SU-DHL-6 (cell line): ENCODE results near the gene CTDSPL.
"Not testable (repeated sequence)": the region's sequence is repeated elsewhere in the genome, so short reads cannot be mapped to it uniquely, and the experiment has no call there.

ENCODE experiments used
- H2AFZ ChIP-seq: fragments of 200-600 bp; sonication (generic); 2 replicates; pipeline ENCODE4 v1.6.1; 2014; ENCODE audit warnings: low read depth, mild to moderate bottlenecking, moderate library complexity, mixed read lengths, antibody characterized with exemption, low read length; ENCODE audit not compliant: severe bottlenecking
- H3F3A ChIP-seq: fragments of 200-600 bp; shearing (Covaris generic); 2 replicates; pipeline ENCODE4 v1.6.0; 2016; ENCODE audit warnings: antibody characterized with exemption, mild to moderate bottlenecking; ENCODE audit not compliant: insufficient read depth
- H3K27ac ChIP-seq: fragments of 200-600 bp; sonication (generic); 2 replicates; pipeline ENCODE4 v1.5.1; 2016; ENCODE audit warnings: low read depth, mild to moderate bottlenecking, low read length, moderate library complexity, mixed read lengths
- H3K27me3 ChIP-seq: fragments of 200-600 bp; sonication (generic), shearing (Covaris generic); 2 replicates; pipeline ENCODE4 v1.6.0; 2014; ENCODE audit warnings: mild to moderate bottlenecking, low read length
- H3K36me3 ChIP-seq: fragments of 200-600 bp; sonication (generic); 2 replicates; pipeline ENCODE4 v1.6.1; 2014; ENCODE audit warnings: mild to moderate bottlenecking, low read length, mixed read lengths
- H3K4me2 ChIP-seq: fragments of 300-600, 200-600 bp; shearing (Covaris generic), sonication (generic); 2 replicates; pipeline ENCODE4 v1.6.0; 2014; ENCODE audit warnings: low read length, low read depth, mild to moderate bottlenecking; ENCODE audit not compliant: poor library complexity, severe bottlenecking
- H3K4me3 ChIP-seq: fragments of 200-600 bp; sonication (generic); 2 replicates; pipeline ENCODE4 v1.5.1; 2014; ENCODE audit warnings: antibody characterized with exemption, low read length, mild to moderate bottlenecking, mixed read lengths; ENCODE audit not compliant: insufficient read depth, poor library complexity, severe bottlenecking
- H3K79me2 ChIP-seq: fragments of 200-600 bp; sonication (generic); 2 replicates; pipeline ENCODE4 v1.6.1; 2014; ENCODE audit warnings: mild to moderate bottlenecking, low read length, moderate library complexity; ENCODE audit not compliant: insufficient read depth
- H3K9ac ChIP-seq: fragments of 200-600 bp; sonication (generic); 2 replicates; pipeline ENCODE4 v1.7.0; 2014; ENCODE audit warnings: mild to moderate bottlenecking, low read length
- H3K9me2 ChIP-seq: fragments of 200-600 bp; sonication (generic); replicated peaks from 2 replicates; pipeline ENCODE4 v1.6.1; 2014; ENCODE audit warnings: low read length; ENCODE audit not compliant: insufficient read depth
- H3K9me3 ChIP-seq: fragments of 200-600 bp; sonication (generic); 2 replicates; pipeline ENCODE4 v1.6.1; 2014; ENCODE audit warnings: low read length, mixed read lengths; ENCODE audit not compliant: insufficient read depth
- H4K20me1 ChIP-seq: fragments of 200-600 bp; sonication (generic); 2 replicates; pipeline ENCODE4 v1.6.1; 2014; ENCODE audit warnings: low read depth, mild to moderate bottlenecking, antibody characterized with exemption, low read length, moderate library complexity, mixed read lengths
- EZH2phosphoT487 ChIP-seq: fragments of 200-600 bp; sonication (generic), shearing (Covaris generic); conservative IDR thresholded peaks from 2 replicates; pipeline ENCODE4 v1.6.1; 2018; ENCODE audit warnings: mild to moderate bottlenecking, antibody characterized with exemption, low read length, moderate library complexity, mixed read lengths
- TF ChIP-seq, protein P1 (sequence below): fragments of 200-600 bp; sonication (generic); IDR thresholded peaks from one replicate; pipeline ENCODE4 v1.5.1; 2017; ENCODE audit warnings: antibody characterized with exemption, mild to moderate bottlenecking, low read length, moderate library complexity; ENCODE audit not compliant: insufficient read depth, poor library complexity, severe bottlenecking

The CTDSPL gene

DNA sequence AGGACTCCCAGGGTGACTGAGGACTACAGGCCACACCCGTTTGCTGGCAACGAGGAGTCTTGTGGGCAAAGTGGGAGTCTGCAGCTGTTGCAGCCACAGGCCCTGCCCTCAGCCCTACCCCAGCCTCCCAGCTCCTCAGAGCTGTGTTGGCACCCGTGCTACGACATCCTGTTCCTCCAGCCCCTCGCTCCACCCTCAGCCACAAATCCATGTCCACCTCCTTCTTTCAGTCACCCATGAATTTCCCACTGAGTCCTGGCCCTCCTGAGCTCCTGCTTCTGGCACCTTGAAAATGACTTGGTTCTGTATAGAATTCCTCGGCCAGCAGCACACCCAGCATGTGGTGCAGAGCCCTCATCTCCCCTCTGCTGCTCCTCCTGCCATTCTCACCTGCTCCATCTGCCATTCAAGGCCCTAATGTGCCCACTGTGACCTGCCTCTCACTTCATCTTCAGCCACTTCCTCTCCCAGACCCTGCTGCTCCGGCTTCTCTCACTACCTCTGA lies 108.0 kb downstream of the CTDSPL start:
- Histone ChIP-seq H4K20me1 (no peaks in the 10 kb centered on the region), H3K36me3 (no peaks in the 10 kb centered on the region), H3K4me3 (no peak overlapping the region), H3K9me2 (no peaks in the 10 kb centered on the region), H3K9ac (no peak overlapping the region), H3K4me2 (no peak overlapping the region), H3K79me2 (no peaks in the 10 kb centered on the region), H2AFZ (no peak overlapping the region), H3K27ac (no peak overlapping the region), H3F3A (no peaks in the 10 kb centered on the region), H3K9me3 (no peaks in the 10 kb centered on the region), H3K27me3 (no peaks in the 10 kb centered on the region)
- TF ChIP-seq, protein P1, sequence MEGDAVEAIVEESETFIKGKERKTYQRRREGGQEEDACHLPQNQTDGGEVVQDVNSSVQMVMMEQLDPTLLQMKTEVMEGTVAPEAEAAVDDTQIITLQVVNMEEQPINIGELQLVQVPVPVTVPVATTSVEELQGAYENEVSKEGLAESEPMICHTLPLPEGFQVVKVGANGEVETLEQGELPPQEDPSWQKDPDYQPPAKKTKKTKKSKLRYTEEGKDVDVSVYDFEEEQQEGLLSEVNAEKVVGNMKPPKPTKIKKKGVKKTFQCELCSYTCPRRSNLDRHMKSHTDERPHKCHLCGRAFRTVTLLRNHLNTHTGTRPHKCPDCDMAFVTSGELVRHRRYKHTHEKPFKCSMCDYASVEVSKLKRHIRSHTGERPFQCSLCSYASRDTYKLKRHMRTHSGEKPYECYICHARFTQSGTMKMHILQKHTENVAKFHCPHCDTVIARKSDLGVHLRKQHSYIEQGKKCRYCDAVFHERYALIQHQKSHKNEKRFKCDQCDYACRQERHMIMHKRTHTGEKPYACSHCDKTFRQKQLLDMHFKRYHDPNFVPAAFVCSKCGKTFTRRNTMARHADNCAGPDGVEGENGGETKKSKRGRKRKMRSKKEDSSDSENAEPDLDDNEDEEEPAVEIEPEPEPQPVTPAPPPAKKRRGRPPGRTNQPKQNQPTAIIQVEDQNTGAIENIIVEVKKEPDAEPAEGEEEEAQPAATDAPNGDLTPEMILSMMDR, result no peak
- TF ChIP-seq EZH2phosphoT487, result no peak

DNA sequence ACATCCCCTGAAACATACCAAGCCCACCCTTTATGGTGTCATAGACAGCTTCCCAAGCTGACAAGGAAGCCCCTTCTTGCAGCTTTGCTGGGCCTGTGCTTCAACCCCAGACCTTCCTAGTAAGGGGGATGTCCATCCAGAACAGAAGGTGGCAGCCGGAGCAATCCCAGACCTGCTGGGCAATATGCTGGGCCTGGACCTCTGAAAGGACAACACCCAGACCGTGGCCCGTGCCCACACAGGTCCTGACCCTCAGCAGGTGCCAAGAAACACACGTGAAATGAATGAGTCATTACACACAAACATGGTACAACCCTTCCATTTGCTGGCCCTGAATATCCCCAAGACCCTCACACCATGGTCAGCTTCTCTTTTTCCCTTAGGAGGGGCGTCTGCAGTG lies 109.1 kb downstream of the CTDSPL start:
- TF ChIP-seq, protein P1, result no peak
- no peak for TF ChIP-seq EZH2phosphoT487
- no peaks in the 10 kb centered on the region for H3K36me3 ChIP-seq
- H3K9me3 ChIP-seq, result no peaks in the 10 kb centered on the region
- no peaks in the 10 kb centered on the region for H3F3A ChIP-seq
- no peak overlapping the region for H3K4me3 ChIP-seq
- H3K9me2 ChIP-seq, result no peaks in the 10 kb centered on the region
- H3K27me3 ChIP-seq, result no peaks in the 10 kb centered on the region
- H3K27ac ChIP-seq, result no peak overlapping the region
- H4K20me1 ChIP-seq, result no peaks in the 10 kb centered on the region
- H3K4me2 ChIP-seq, result no peak overlapping the region
- no peak overlapping the region for H3K9ac ChIP-seq
- H2AFZ ChIP-seq, result no peak overlapping the region
- H3K79me2 ChIP-seq, result no peaks in the 10 kb centered on the region

DNA sequence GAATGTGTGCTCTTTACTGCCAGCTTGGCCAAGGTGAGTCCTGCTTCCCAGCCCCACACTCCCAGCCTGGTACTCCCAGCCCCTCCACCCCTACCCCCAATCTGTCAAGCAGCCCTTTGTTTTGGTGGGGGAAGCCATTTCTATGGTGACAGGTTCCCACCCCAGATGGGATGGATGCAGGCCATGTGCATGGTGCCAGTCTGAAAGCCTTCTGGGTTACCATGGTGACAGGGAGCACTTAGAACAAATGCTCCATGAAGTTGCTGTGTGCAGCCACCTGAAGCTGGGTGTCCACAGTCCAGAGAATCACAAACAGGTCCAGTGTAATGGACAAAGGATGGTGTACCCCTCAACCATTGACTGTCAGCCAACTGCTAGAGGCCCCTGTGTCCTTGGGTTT lies 109.8 kb downstream of the CTDSPL start:
- no peak overlapping the region for H3K4me2 ChIP-seq

DNA sequence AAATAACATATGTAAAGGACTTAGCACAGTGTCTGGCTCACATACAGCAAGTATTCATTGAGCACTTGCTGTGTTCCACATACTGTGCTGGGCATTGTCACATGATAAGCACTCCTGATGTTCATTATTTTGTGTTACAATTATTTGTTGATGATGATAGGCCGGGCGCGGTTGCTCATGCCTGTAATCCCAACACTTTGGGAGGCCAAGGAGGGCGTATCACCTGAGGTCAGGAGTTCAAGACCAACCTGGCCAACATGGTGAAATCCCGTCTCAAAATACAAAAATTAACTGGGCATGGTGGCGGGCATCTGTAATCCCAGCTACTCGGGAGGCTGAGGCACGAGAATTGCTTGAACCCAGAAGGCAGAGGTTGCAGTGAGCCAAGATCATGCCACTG lies 110.4 kb downstream of the CTDSPL start:
- not testable (repeated sequence) for H4K20me1 ChIP-seq, H3K9ac ChIP-seq, H3K27ac ChIP-seq, H2AFZ ChIP-seq, H3F3A ChIP-seq, H3K9me2 ChIP-seq, H3K9me3 ChIP-seq, H3K36me3 ChIP-seq, H3K27me3 ChIP-seq, H3K79me2 ChIP-seq, H3K4me3 ChIP-seq, H3K4me2 ChIP-seq

More for the DNA sequence above, 109.8 kb downstream of the CTDSPL start:
- Histone ChIP-seq H3K27ac (no peak overlapping the region), H3K4me3 (no peak overlapping the region), H3K27me3 (no peaks in the 10 kb centered on the region), H4K20me1 (no peaks in the 10 kb centered on the region), H2AFZ (no peak overlapping the region), H3K9ac (no peak overlapping the region), H3K36me3 (no peaks in the 10 kb centered on the region), H3K9me3 (no peaks in the 10 kb centered on the region), H3K9me2 (no peaks in the 10 kb centered on the region), H3K79me2 (no peaks in the 10 kb centered on the region), H3F3A (no peaks in the 10 kb centered on the region)
- TF ChIP-seq EZH2phosphoT487, result no peak
- TF ChIP-seq, protein P1, result no peak
